D721Med (cell line): ENCODE data around the gene NKD2.
"Not testable (repeated sequence)": the region's sequence is repeated elsewhere in the genome, so short reads cannot be mapped to it uniquely, and the experiment has no call there.

Experiments
- DNase-seq: peaks from one replicate; pipeline ENCODE4 v3.0.0; 2011; ENCODE audit warnings: low spot score; ENCODE audit not compliant: insufficient read length
- FAIRE-seq: peaks from 2 replicates; lab custom pipeline; 2011; peaks lifted over from hg19 to GRCh38; lab: Jason Lieb, UNC
- TF ChIP-seq, protein P1 (sequence below): IDR thresholded peaks from 2 replicates; pipeline ENCODE4 v1.5.1; 2012; ENCODE audit warnings: mild to moderate bottlenecking, control low read depth; ENCODE audit not compliant: insufficient read depth; ENCODE audit errors: missing control alignments

NKD2 gene

DNA sequence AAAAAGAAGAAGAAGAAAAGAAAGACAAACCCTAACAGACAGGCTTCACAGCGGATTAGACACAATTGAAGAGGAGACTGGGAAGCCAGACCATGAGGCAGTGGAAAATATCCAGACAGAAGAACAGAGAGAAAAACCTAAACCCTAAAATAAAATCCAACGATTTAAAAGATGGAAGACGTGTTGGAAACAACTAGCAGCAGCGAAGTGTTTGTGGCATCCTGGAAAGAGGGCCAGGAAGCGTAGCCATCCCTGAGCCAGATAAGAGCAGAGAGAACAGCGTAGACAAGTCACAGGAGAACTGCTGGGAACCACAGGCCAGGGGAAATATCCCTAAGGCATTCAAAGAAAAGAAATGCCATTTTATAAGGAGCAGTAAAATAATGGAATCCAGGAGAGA, 39.7 kb upstream of the NKD2 start:
- no peak for DNase-seq
- no peak for FAIRE-seq
- TF ChIP-seq, protein P1, sequence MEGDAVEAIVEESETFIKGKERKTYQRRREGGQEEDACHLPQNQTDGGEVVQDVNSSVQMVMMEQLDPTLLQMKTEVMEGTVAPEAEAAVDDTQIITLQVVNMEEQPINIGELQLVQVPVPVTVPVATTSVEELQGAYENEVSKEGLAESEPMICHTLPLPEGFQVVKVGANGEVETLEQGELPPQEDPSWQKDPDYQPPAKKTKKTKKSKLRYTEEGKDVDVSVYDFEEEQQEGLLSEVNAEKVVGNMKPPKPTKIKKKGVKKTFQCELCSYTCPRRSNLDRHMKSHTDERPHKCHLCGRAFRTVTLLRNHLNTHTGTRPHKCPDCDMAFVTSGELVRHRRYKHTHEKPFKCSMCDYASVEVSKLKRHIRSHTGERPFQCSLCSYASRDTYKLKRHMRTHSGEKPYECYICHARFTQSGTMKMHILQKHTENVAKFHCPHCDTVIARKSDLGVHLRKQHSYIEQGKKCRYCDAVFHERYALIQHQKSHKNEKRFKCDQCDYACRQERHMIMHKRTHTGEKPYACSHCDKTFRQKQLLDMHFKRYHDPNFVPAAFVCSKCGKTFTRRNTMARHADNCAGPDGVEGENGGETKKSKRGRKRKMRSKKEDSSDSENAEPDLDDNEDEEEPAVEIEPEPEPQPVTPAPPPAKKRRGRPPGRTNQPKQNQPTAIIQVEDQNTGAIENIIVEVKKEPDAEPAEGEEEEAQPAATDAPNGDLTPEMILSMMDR: no peak

DNA sequence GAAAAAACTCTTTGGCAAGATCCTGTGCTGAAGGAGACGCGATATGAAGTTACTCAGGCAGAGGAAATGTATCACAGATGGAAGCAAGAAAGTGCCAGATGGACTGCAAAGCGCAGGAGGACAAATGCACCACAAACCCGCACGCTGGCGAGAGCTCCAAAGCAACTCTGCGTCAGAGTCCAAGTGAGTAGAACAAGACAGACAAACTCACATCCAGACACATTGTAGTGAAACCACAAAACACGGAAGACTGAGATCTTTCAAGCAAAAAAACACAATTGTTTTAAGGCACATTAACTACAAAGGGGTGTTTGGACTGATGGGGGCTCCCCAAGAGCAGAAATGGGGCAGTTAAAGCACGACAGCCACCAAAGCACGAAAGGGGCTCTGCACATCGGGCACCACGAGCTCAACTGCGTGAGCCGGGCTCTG, 39.2 kb upstream of the NKD2 start:
- TF ChIP-seq, protein P1: no peak
- no peak for DNase-seq
- no peak for FAIRE-seq

DNA sequence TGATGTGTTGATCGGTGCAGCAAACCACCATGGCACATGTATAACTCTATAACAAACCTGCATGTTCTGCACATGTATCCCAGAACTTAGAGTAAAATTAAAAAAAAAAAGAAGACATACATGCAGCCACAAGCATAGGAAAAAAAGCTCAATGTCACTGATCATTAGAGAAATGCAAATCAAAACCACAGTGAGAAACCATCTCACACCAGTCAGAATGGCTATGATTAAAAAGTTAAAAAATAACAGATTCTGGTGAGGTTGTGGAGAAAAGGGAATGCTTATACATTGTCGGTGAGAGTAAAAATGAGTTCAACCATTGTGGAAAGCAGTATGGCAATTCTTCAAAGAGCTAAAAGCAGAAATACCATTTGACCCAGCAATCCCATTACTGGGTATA, 36.0 kb upstream of the NKD2 start:
- FAIRE-seq, DNase-seq: not testable (repeated sequence)

DNA sequence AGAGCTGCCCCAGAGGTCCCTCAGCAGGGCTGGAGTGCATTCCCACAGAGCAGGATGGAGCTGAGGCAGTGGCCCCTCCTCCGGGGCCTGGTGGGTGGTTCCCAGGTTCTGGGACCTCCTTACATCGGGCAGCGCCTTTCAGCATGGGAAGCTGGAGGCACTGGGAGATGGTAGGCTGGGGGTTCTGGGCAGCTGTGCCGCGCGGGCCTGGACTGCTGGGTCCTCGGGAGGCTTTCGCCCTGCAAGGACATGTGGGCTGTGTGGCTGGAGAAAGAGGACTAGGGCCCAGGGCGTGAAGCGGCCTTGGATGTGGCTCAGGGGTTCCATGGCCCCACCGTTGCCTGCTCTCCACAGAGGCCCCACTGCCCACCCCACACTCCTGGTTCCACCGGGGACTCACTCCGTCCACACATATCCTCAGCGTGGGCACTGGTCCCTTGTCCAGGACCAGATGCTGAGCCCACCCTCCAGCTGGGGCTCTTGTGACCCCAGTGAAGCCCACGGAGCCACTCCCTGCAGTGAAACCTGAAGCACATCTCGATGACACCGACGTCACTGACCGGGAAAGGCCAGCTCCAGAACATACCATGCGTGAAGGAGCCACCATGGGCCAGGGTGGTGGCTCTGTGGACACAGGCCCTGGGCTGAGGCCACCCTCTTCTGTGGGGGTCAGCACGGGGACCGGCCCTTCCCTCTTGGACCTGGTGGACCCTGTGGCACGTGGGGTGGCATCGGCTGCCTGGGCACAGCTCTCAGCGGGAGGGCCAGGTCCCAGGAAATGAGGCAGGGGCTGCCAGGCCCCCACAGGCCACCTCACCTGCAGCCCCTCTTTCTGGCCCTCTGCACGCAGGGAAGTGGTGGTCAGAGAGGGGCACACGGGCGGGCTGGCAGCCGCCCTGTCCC, 31.5 kb upstream of the NKD2 start:
- no peak for DNase-seq
- FAIRE-seq: no peak
- TF ChIP-seq, protein P1: no peak

DNA sequence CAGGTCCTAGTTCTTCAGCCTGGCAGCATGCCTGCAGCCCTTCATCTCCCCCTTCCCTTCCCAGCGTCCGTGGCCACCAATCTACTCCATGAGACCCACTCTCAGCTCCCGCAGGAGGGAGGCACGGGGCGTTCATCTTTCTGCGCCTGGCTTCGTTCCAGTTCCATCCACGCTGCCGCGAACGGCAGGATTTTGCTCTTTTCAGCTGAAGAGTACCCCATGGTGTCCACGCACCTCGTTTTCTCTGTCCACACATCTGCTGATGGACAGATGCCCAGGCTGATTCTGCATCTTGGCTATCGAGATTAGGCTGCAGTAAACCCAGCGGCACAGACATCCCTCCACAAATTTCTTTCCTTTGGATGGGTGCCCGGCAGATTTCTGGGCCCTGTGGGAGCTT, 30.5 kb upstream of the NKD2 start:
- TF ChIP-seq, protein P1: no peak
- FAIRE-seq (no peak), DNase-seq (no peak)

DNA sequence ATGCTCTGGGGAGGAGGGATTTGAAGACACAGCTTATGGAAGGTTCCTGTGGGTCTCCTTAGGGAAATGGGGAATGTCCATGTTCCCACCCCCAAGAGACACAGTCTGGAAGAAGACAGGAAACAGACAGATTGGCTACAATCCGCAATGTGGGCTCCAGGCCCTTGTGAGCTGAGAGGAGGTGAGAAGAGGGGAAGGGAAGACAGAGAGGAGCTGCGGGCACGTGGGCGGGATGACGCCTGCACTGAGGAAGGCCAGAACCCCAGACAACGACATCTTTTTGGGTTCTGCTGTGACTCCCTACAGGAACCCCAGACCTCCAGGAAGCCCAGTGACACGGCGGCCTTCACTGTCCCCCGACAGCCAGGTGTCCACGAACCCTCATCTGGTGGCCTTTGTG, 29.9 kb upstream of the NKD2 start:
- DNase-seq (no peak), FAIRE-seq (no peak)
- TF ChIP-seq, protein P1: no peak

DNA sequence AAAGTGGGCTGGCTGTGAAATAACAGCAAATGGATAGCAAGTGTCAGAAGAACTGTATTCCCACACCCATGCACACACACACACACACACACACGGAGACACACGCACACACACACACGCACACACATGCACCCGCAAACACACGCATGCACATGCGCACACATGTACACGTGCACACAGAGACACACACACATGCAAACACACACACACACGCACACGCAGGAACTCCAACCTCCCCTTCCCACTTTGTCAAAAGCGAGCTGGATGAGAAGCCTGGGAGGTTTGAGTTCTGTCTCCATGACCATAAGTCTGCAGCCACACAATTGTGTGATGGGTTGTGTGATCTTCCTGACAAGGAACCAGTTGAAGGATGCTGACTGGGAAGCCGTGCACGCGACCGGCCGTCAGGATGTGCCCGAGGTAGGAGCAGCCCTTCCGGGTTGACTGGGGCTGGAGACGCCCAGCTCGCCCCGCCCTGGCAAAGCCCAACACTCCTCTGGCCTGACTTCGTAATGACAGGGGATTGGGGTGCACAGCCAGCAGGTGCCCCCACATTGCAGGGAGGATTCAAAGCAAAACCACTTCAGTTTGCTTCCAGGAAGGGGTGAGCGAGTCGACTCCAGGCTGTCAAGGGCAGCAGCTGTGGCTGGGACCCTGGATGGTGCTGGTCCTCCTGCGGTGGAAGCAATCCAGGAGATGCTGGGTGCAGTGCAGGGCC, 29.3 kb upstream of the NKD2 start:
- DNase-seq (no peak), FAIRE-seq (no peak)
- TF ChIP-seq, protein P1: no peak
